Natural killer cell (primary cell): ENCODE measurements around the gene BTBD6. TPM values are rescaled to one million over a fixed set of nuclear protein-coding genes. Genes with fewer than 3 reads are reported as not detected.

ENCODE experiments used
- ATAC-seq, 3 donors: fragments of 150-1000 bp in 2 of 3; fragments of 200-7000 bp in 1 of 3; cut with Tn5 transposase; 1 replicate in 1 of 3; 2 replicates in 2 of 3; pipeline ENCODE4 v1.10.0; 2021; ENCODE audit warnings: mild to moderate bottlenecking in 2 of 3, moderate library complexity in 2 of 3
- DNase-seq, 2 donors: peaks; one replicate each; pipeline versions ENCODE4 v3.0.0 to v3.0.0-alpha.2; 2013 to 2021; ENCODE audit warnings: mixed read lengths in 1 of 2
- H3K27ac ChIP-seq: one replicate; pipeline ENCODE4 v1.5.1; 2013; ENCODE audit warnings: mild to moderate bottlenecking, low read length
- H3K27me3 ChIP-seq: one replicate; pipeline ENCODE4 v1.6.1; 2013; ENCODE audit warnings: low read length; ENCODE audit not compliant: control insufficient read depth, insufficient read depth
- H3K36me3 ChIP-seq: one replicate; pipeline ENCODE4 v1.6.1; 2013; ENCODE audit warnings: low read length; ENCODE audit not compliant: control insufficient read depth, insufficient read depth
- H3K4me1 ChIP-seq: one replicate; pipeline ENCODE4 v1.6.1; 2013; ENCODE audit warnings: low read length; ENCODE audit not compliant: control insufficient read depth, insufficient read depth
- H3K4me3 ChIP-seq: one replicate; pipeline ENCODE4 v1.5.1; 2013; ENCODE audit warnings: low read length
- H3K9me3 ChIP-seq: one replicate; pipeline ENCODE4 v1.6.1; 2013; ENCODE audit warnings: low read length; ENCODE audit not compliant: control insufficient read depth, insufficient read depth
- H3K27ac Mint-ChIP-seq, 2 donors: one replicate each; pipeline ENCODE4 v1.8.0; 2022; ENCODE audit warnings: mild to moderate bottlenecking in 2 of 2, mixed read lengths in 2 of 2, moderate library complexity in 1 of 2
- H3K27me3 Mint-ChIP-seq, 2 donors: one replicate each; pipeline ENCODE4 v1.8.0; 2022; ENCODE audit warnings: low read depth in 2 of 2, mixed read lengths in 2 of 2
- H3K36me3 Mint-ChIP-seq: one replicate; pipeline ENCODE4 v1.8.0; 2022; ENCODE audit warnings: mixed read lengths
- H3K4me1 Mint-ChIP-seq, 2 donors: one replicate each; pipeline ENCODE4 v1.8.0; 2022; ENCODE audit warnings: mixed read lengths in 2 of 2
- H3K4me3 Mint-ChIP-seq: one replicate; pipeline ENCODE4 v1.8.0; 2022; ENCODE audit warnings: mild to moderate bottlenecking, moderate library complexity, mixed read lengths
- H3K9me3 Mint-ChIP-seq, 2 donors: one replicate each; pipeline ENCODE4 v1.8.0; 2022; ENCODE audit warnings: mixed read lengths in 2 of 2
- CTCF ChIP-seq: fragments of 200-600 bp; IDR thresholded peaks from one replicate; pipeline ENCODE4 v1.8.0; 2022; ENCODE audit warnings: antibody characterized with exemption
- WGBS: methylation state at CpG from one replicate; pipeline ENCODE4 v1.1.7; 2013; ENCODE audit warnings: missing lambda C conversion rate; ENCODE audit not compliant: insufficient coverage; 5-methylcytosine and 5-hydroxymethylcytosine counted together
- intact Hi-C: fragments of 100-400 bp; cut with micrococcal nuclease; formaldehyde crosslinking; loops from one replicate; pipeline ENCODE4 v1.14.2; 2022
- total RNA-seq, 4 donors: library from RNA; stranded (reverse); fragments of 120-200 nt in 1 of 4; gene quantifications; one replicate each; pipeline versions ENCODE4 v1.2.3 to v1.2.4, GENCODE V29; 2013 to 2022

Gene BTBD6
- total RNA-seq, 3 donors from 2014 or later (not counting 1 experiment from before 2014, with no cell fraction given): 30.9 to 48.7 (median 44.2) TPM

GRCh38 chr14:105208738-105209075, 39.6 kb upstream of the BTBD6 start:
- H3K9me3 ChIP-seq: no peaks in the 10 kb centered on the region
- H3K4me1 Mint-ChIP-seq: peaks cover 0 to 10% of the 10 kb centered on the region in 2 donors
- H3K4me1 ChIP-seq: peaks cover 8% of the 10 kb centered on the region
- DNase-seq (no peak), ATAC-seq (no peak)
- no peaks in the 10 kb centered on the region for H3K9me3 Mint-ChIP-seq
- intact Hi-C loops: loop anchor here (10.0 kb wide), 1 partner anchor 86 kb away; no protein-coding TSS in a partner anchor
- TF ChIP-seq CTCF: no peak
- H3K4me3 Mint-ChIP-seq: no peak overlapping the region
- H3K27ac ChIP-seq: no peak overlapping the region
- peaks cover 16% of the 10 kb centered on the region for H3K36me3 ChIP-seq
- H3K36me3 Mint-ChIP-seq: no peaks in the 10 kb centered on the region
- 86% methylated on average over 12 of the region's 12 CpGs for WGBS
- H3K27me3 ChIP-seq: no peaks in the 10 kb centered on the region
- no peaks in the 10 kb centered on the region for H3K27me3 Mint-ChIP-seq
- H3K4me3 ChIP-seq: no peak overlapping the region
- no peak overlapping the region for H3K27ac Mint-ChIP-seq

- ATAC-seq (no peak), DNase-seq (no peak)
- H3K4me3 ChIP-seq: no peak overlapping the region
- Mint-ChIP-seq H3K27me3 (no peaks in the 10 kb centered on the region), H3K9me3 (no peaks in the 10 kb centered on the region), H3K4me3 (no peak overlapping the region), H3K36me3 (no peaks in the 10 kb centered on the region), H3K27ac (no peak overlapping the region), H3K4me1 (peaks cover 0 to 10% of the 10 kb centered on the region in 2 donors)
- peaks cover 8% of the 10 kb centered on the region for H3K4me1 ChIP-seq
- intact Hi-C loops: loop anchor here (10.0 kb wide), 1 partner anchor 86 kb away; no protein-coding TSS in a partner anchor
- H3K27me3 ChIP-seq: no peaks in the 10 kb centered on the region
- no peak for TF ChIP-seq CTCF
- WGBS: 91% methylated on average over 8 of the region's 8 CpGs
- H3K36me3 ChIP-seq: peaks cover 16% of the 10 kb centered on the region
- no peak overlapping the region for H3K27ac ChIP-seq
- H3K9me3 ChIP-seq: no peaks in the 10 kb centered on the region
These were observed 39.2 kb upstream of the BTBD6 start for GRCh38 chr14:105209091-105209490.

GRCh38 chr14:105209646-105210045, 38.7 kb upstream of the BTBD6 start:
- H3K27ac Mint-ChIP-seq: no peak overlapping the region
- H3K4me3 ChIP-seq: no peak overlapping the region
- H3K36me3 Mint-ChIP-seq: no peaks in the 10 kb centered on the region
- H3K9me3 ChIP-seq: no peaks in the 10 kb centered on the region
- H3K9me3 Mint-ChIP-seq: no peaks in the 10 kb centered on the region
- no peak for TF ChIP-seq CTCF
- peaks cover 0 to 5% of the 10 kb centered on the region in 2 donors for H3K4me1 Mint-ChIP-seq
- peaks cover 16% of the 10 kb centered on the region for H3K36me3 ChIP-seq
- intact Hi-C loops: loop anchor here (10.0 kb wide), 1 partner anchor 85 kb away; no protein-coding TSS in a partner anchor
- DNase-seq (no peak), ATAC-seq (no peak)
- peaks cover 4% of the 10 kb centered on the region for H3K4me1 ChIP-seq
- H3K27ac ChIP-seq: no peak overlapping the region
- 98% methylated on average over 16 of the region's 16 CpGs for WGBS
- no peak overlapping the region for H3K4me3 Mint-ChIP-seq
- H3K27me3 Mint-ChIP-seq: no peaks in the 10 kb centered on the region
- H3K27me3 ChIP-seq: no peaks in the 10 kb centered on the region

GRCh38 chr14:105210266-105211025, 37.9 kb upstream of the BTBD6 start:
- 96% methylated on average over 30 of the region's 30 CpGs for WGBS
- Histone ChIP-seq H3K27me3 (no peaks in the 10 kb centered on the region), H3K27ac (no peak overlapping the region), H3K4me3 (no peak overlapping the region), H3K9me3 (no peaks in the 10 kb centered on the region), H3K4me1 (no peaks in the 10 kb centered on the region), H3K36me3 (peaks cover 16% of the 10 kb centered on the region)
- Mint-ChIP-seq H3K36me3 (no peaks in the 10 kb centered on the region), H3K4me3 (no peak overlapping the region), H3K4me1 (peaks cover 7 to 8% of the 10 kb centered on the region in 2 donors), H3K27me3 (no peaks in the 10 kb centered on the region), H3K9me3 (no peaks in the 10 kb centered on the region), H3K27ac (no peak overlapping the region)
- DNase-seq (no peak), ATAC-seq (no peak)
- TF ChIP-seq CTCF: no peak
- intact Hi-C loops: no loop called here
